ENCODE results near the gene DYRK1B.
"Not testable (repeated sequence)": the region's sequence is repeated elsewhere in the genome, so short reads cannot be mapped to it uniquely, and the experiment has no call there.

The DYRK1B gene

DNA sequence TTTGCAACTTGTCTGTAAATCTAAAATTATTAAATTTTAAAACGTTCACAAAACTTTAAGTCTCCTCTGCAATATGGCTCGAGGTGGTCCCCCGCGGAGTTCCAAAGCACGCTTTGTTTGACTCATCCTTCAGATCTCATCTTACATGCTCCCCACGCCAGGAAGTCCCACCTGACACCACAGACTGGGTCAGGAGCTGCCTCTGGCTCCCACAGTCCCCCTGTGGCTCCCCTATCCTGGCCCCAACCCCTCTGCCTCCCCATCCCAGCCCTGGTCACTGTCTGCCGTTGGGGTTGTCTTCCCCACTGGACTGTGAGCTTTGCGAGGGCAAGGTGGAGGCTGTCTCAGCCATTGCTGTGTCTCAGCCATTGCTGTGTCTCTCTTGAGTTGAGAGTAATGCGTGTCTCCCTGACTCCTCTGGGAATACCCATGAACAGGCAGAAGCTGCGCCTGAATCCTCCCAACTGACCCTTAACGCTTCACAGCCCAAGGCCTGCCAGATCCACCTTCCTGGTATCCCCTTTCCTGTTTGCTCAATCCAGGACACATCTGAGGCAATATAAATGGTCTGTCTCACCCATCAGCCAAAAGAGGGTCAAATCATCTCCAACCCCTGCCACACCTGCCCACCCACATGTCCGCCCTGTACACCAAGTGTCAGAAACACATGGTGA, 15.9 kb downstream of the DYRK1B start:
- Histone ChIP-seq H3K9ac (ENCODE audit: low read depth, low read length) (no peak overlapping the region), H3K9me3 (replicated peaks; ENCODE audit: low read length) (no peaks in the 10 kb centered on the region), H3K4me1 (ENCODE audit: control insufficient read depth, insufficient read depth, low read length) (peaks cover 4% of the 10 kb centered on the region), H3K4me2 (ENCODE audit: low read length) (no peak overlapping the region), H3K27me3 (ENCODE audit: control insufficient read depth, insufficient read depth, low read length) (no peaks in the 10 kb centered on the region), H3K4me3 (ENCODE audit: low read length) (no peak overlapping the region), H3K36me3 (ENCODE audit: insufficient read depth, low read length) (peaks cover 3% of the 10 kb centered on the region)

DNA sequence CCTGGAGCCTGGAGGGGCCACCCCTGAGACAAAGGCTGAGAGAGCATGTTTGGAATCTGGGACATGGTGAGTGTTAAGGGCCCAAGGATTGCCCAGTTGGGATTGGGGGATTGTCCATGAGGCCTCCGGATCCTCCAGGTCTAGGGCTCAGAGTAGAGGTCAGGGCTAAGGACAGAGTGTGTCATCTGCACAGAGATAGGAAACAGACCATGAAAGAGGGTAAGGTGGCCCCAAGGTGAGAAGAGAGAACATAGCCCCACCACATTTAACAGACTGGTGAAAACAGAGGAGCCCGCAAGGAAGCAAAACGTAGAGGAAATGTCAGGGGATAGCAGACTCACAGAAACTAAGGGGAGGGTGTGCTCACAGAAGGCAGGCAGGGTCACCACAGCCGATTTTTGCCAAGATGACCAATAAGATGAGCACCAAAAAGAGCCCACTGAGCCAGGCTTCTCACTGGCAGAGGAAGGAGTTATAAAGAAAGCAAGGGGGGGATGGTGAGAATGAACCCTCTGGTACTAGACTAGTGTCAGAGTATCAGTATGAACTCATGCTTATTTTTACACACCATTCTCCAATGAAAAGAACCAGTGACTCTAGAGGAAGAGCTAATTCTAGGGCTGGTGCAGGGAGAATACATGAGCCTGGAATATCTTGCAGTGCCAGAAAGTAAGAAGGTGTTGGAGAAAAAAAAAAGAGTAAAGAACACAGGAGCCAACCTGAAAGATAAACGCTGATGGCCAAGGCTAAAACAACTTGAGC, 17.5 kb downstream of the DYRK1B start:
- Histone ChIP-seq H3K9ac (ENCODE audit: low read depth, low read length) (no peak overlapping the region), H3K4me1 (ENCODE audit: control insufficient read depth, insufficient read depth, low read length) (peaks cover 4% of the 10 kb centered on the region), H3K4me3 (ENCODE audit: low read length) (no peak overlapping the region), H3K9me3 (replicated peaks; ENCODE audit: low read length) (no peaks in the 10 kb centered on the region), H3K4me2 (ENCODE audit: low read length) (no peak overlapping the region), H3K36me3 (ENCODE audit: insufficient read depth, low read length) (no peaks in the 10 kb centered on the region), H3K27me3 (ENCODE audit: control insufficient read depth, insufficient read depth, low read length) (no peaks in the 10 kb centered on the region)

GRCh38 chr19:39814595-39814994, 19.4 kb downstream of the DYRK1B start:
- Histone ChIP-seq H3K27me3 (ENCODE audit: control insufficient read depth, insufficient read depth, low read length) (no peaks in the 10 kb centered on the region), H3K4me1 (ENCODE audit: control insufficient read depth, insufficient read depth, low read length) (peaks cover 4% of the 10 kb centered on the region), H3K9ac (ENCODE audit: low read depth, low read length) (no peak overlapping the region), H3K36me3 (ENCODE audit: insufficient read depth, low read length) (no peaks in the 10 kb centered on the region), H3K4me3 (ENCODE audit: low read length) (no peak overlapping the region), H3K4me2 (ENCODE audit: low read length) (no peak overlapping the region), H3K9me3 (replicated peaks; ENCODE audit: low read length) (no peaks in the 10 kb centered on the region)

GRCh38 chr19:39814111-39814510, 19.9 kb downstream of the DYRK1B start:
- H3K4me1 ChIP-seq (ENCODE audit: control insufficient read depth, insufficient read depth, low read length); H3K4me3 ChIP-seq (ENCODE audit: low read length); H3K27me3 ChIP-seq (ENCODE audit: control insufficient read depth, insufficient read depth, low read length); H3K9me3 ChIP-seq (replicated peaks; ENCODE audit: low read length); H3K4me2 ChIP-seq (ENCODE audit: low read length); H3K9ac ChIP-seq (ENCODE audit: low read depth, low read length); H3K36me3 ChIP-seq (ENCODE audit: insufficient read depth, low read length): not testable (repeated sequence)

DNA sequence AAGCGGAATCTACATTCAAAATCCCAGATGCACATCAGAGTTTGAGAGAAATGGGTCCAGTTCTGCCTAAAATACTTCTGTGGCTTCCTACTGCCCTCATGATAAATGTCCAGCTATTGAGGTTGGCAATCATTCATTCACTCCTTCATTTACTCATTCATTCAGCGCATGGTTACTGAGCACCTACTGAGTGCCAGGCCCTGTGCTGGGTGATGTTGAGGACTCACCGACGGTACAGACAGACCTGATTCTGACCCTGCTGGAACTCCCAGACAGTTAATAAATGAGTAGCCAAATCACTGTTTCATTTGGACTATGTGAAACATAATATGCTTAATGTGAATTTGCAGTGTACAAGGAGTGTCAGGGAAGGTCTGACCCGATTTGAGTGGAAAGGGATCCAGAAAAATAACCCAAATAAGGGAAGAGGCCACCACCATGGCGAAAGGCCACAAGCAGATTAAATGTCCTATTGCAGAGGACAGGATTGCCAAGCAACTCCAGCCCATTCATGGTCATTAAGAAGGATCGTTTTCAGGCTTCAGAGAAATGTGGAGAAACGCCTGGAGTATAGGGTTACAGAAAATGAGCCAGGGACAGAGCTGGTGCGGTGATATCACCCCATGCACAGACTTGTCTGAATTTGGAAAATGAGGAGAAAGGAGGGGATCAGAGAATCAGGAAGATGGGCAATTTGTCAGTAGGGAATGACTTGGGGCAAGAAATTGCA, 20.5 kb downstream of the DYRK1B start:
- Histone ChIP-seq H3K4me3 (ENCODE audit: low read length) (no peak overlapping the region), H3K36me3 (ENCODE audit: insufficient read depth, low read length) (no peaks in the 10 kb centered on the region), H3K4me1 (ENCODE audit: control insufficient read depth, insufficient read depth, low read length) (peaks cover 4% of the 10 kb centered on the region), H3K9me3 (replicated peaks; ENCODE audit: low read length) (no peaks in the 10 kb centered on the region), H3K4me2 (ENCODE audit: low read length) (no peak overlapping the region), H3K9ac (ENCODE audit: low read depth, low read length) (no peak overlapping the region), H3K27me3 (ENCODE audit: control insufficient read depth, insufficient read depth, low read length) (no peaks in the 10 kb centered on the region)

DNA sequence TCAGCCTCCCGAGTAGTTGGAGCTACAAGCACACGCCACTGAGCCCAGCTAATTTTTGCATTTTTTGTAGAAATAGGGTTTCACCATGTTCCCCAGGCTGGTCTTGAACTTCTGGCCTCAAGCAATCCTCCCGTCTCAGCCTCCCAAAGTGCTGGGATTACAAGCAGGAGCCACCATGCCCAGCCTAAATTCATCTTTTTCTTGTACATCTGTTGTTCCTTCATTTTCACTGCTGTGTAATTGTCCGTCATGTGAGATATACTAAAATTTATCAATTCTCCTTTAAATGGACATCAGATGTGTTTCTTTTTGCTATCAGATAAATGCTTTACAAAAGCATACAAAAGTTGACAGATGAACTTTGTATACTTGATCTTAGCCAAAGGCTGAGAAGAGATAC, 22.9 kb downstream of the DYRK1B start:
- H3K4me2 ChIP-seq (ENCODE audit: low read length) = no peak overlapping the region
- H3K4me3 ChIP-seq (ENCODE audit: low read length) = no peak overlapping the region
- H3K9ac ChIP-seq (ENCODE audit: low read depth, low read length) = no peak overlapping the region
- H3K4me1 ChIP-seq (ENCODE audit: control insufficient read depth, insufficient read depth, low read length) = peaks cover 4% of the 10 kb centered on the region
- no peaks in the 10 kb centered on the region for H3K27me3 ChIP-seq (ENCODE audit: control insufficient read depth, insufficient read depth, low read length)
- no peaks in the 10 kb centered on the region for H3K36me3 ChIP-seq (ENCODE audit: insufficient read depth, low read length)
- no peaks in the 10 kb centered on the region for H3K9me3 ChIP-seq (replicated peaks; ENCODE audit: low read length)

GRCh38 chr19:39810424-39810823, 23.5 kb downstream of the DYRK1B start:
- H3K4me2 ChIP-seq (ENCODE audit: low read length) = no peak overlapping the region
- no peaks in the 10 kb centered on the region for H3K9me3 ChIP-seq (replicated peaks; ENCODE audit: low read length)
- H3K4me3 ChIP-seq (ENCODE audit: low read length) = no peak overlapping the region
- no peaks in the 10 kb centered on the region for H3K27me3 ChIP-seq (ENCODE audit: control insufficient read depth, insufficient read depth, low read length)
- H3K4me1 ChIP-seq (ENCODE audit: control insufficient read depth, insufficient read depth, low read length) = peaks cover 4% of the 10 kb centered on the region
- H3K36me3 ChIP-seq (ENCODE audit: insufficient read depth, low read length) = no peaks in the 10 kb centered on the region
- no peak overlapping the region for H3K9ac ChIP-seq (ENCODE audit: low read depth, low read length)

- H3K4me2 ChIP-seq (ENCODE audit: low read length) = no peak overlapping the region
- no peaks in the 10 kb centered on the region for H3K9me3 ChIP-seq (replicated peaks; ENCODE audit: low read length)
- no peaks in the 10 kb centered on the region for H3K36me3 ChIP-seq (ENCODE audit: insufficient read depth, low read length)
- no peak overlapping the region for H3K4me3 ChIP-seq (ENCODE audit: low read length)
- H3K4me1 ChIP-seq (ENCODE audit: control insufficient read depth, insufficient read depth, low read length) = no peaks in the 10 kb centered on the region
- no peaks in the 10 kb centered on the region for H3K27me3 ChIP-seq (ENCODE audit: control insufficient read depth, insufficient read depth, low read length)
- no peak overlapping the region for H3K9ac ChIP-seq (ENCODE audit: low read depth, low read length)
These were observed 24.6 kb downstream of the DYRK1B start for GRCh38 chr19:39809368-39809767.

DNA sequence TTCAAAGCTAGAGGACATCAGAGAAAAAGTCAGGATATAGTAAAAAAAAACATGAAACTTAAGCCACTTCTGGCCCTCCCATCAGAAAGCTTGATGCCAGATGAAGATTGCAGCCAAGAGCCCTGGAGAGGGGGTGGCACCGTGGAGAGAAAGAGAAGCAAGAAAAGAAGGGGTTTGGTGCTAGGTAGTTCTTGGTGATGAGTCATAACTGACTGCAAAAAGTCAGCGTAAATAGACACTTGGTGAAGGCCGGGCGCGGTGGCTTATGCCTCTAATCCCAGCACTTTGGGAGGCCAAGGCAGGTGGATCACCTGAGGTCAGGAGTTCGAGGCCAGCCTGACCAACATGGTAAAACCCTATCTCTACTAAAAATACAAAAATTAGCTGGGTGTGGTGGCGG, 25.3 kb downstream of the DYRK1B start:
- H3K9ac ChIP-seq (ENCODE audit: low read depth, low read length); H3K4me2 ChIP-seq (ENCODE audit: low read length); H3K36me3 ChIP-seq (ENCODE audit: insufficient read depth, low read length); H3K27me3 ChIP-seq (ENCODE audit: control insufficient read depth, insufficient read depth, low read length); H3K9me3 ChIP-seq (replicated peaks; ENCODE audit: low read length); H3K4me3 ChIP-seq (ENCODE audit: low read length); H3K4me1 ChIP-seq (ENCODE audit: control insufficient read depth, insufficient read depth, low read length): not testable (repeated sequence)

DNA sequence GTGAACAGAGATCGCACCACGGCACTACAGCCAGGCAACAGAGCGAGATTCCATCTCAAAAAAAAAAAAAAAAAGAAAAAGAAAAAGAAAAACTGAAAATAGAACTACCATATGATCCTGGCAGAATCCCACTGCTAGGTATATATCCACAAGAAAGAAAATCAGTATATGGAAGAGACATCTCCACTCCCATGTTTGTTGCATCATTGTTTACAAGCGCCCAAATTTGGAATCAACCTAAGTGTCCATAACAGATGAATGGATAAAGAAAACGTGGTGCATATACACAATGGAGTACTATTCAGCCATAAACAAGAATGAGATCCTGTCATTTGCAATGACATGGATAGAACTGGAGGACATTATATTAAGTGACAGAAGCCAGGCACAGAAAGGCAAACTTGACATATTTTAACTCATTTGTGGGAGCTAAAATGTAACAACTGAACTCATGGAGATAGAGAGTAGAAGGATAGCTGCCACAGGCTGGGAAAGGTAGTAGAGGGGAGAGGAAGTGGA, 26.1 kb downstream of the DYRK1B start:
- Histone ChIP-seq H3K4me1 (ENCODE audit: control insufficient read depth, insufficient read depth, low read length) (no peaks in the 10 kb centered on the region), H3K4me3 (ENCODE audit: low read length) (no peak overlapping the region), H3K27me3 (ENCODE audit: control insufficient read depth, insufficient read depth, low read length) (no peaks in the 10 kb centered on the region), H3K36me3 (ENCODE audit: insufficient read depth, low read length) (no peaks in the 10 kb centered on the region), H3K4me2 (ENCODE audit: low read length) (no peak overlapping the region), H3K9me3 (replicated peaks; ENCODE audit: low read length) (no peaks in the 10 kb centered on the region), H3K9ac (ENCODE audit: low read depth, low read length) (no peak overlapping the region)

GRCh38 chr19:39805104-39805503, 28.9 kb downstream of the DYRK1B start:
- no peak overlapping the region for H3K4me3 ChIP-seq (ENCODE audit: low read length)
- H3K4me1 ChIP-seq (ENCODE audit: control insufficient read depth, insufficient read depth, low read length) = no peaks in the 10 kb centered on the region
- H3K27me3 ChIP-seq (ENCODE audit: control insufficient read depth, insufficient read depth, low read length) = no peaks in the 10 kb centered on the region
- no peaks in the 10 kb centered on the region for H3K36me3 ChIP-seq (ENCODE audit: insufficient read depth, low read length)
- H3K9me3 ChIP-seq (replicated peaks; ENCODE audit: low read length) = no peaks in the 10 kb centered on the region
- no peak overlapping the region for H3K4me2 ChIP-seq (ENCODE audit: low read length)
- no peak overlapping the region for H3K9ac ChIP-seq (ENCODE audit: low read depth, low read length)

Measured in skeletal muscle satellite cell (primary cell).